SH-SY5Y (cell line): Measurements from ENCODE around the gene CCNK.

ENCODE experiments used
- GATA2 ChIP-seq: IDR thresholded peaks from 2 replicates; pipeline ENCODE4 v1.6.1; 2011; ENCODE audit warnings: mild to moderate bottlenecking, low read depth, low read length
- GATA3 ChIP-seq: IDR thresholded peaks from 2 replicates; pipeline ENCODE4 v1.6.1; 2011; ENCODE audit warnings: low read depth, mild to moderate bottlenecking, low read length, moderate library complexity

GRCh38 chr14:99478128-99478527 is 3.1 kb upstream of the CCNK start:
- TF ChIP-seq GATA3 = no peak
- no peak for TF ChIP-seq GATA2
